Memory B cell (primary cell): ENCODE results near the gene RPS6KA3.
"Not testable (repeated sequence)": the region's sequence is repeated elsewhere in the genome, so short reads cannot be mapped to it uniquely, and the experiment has no call there.

Experiments used
- ATAC-seq: fragments of 150-1000 bp; cut with Tn5 transposase; 2 replicates; pipeline ENCODE4 v1.10.0; 2021; ENCODE audit warnings: low read depth, mild to moderate bottlenecking, moderate library complexity
- DNase-seq, 2 donors: peaks; one replicate each; pipeline ENCODE4 v3.0.0; 2022; ENCODE audit warnings: low spot score in 2 of 2
- H3K27ac Mint-ChIP-seq: one replicate; pipeline ENCODE4 v1.8.0; 2022; ENCODE audit warnings: mild to moderate bottlenecking, moderate library complexity, mixed read lengths
- H3K27me3 Mint-ChIP-seq: one replicate; pipeline ENCODE4 v1.8.0; 2022; ENCODE audit warnings: mixed read lengths
- H3K36me3 Mint-ChIP-seq: one replicate; pipeline ENCODE4 v1.8.0; 2022; ENCODE audit warnings: mild to moderate bottlenecking, mixed read lengths
- H3K4me1 Mint-ChIP-seq: one replicate; pipeline ENCODE4 v1.8.0; 2022; ENCODE audit warnings: mixed read lengths
- H3K4me3 Mint-ChIP-seq: one replicate; pipeline ENCODE4 v1.8.0; 2022; ENCODE audit warnings: mild to moderate bottlenecking, moderate library complexity, mixed read lengths
- H3K9me3 Mint-ChIP-seq: one replicate; pipeline ENCODE4 v1.8.0; 2022; ENCODE audit warnings: mixed read lengths

Gene RPS6KA3

DNA sequence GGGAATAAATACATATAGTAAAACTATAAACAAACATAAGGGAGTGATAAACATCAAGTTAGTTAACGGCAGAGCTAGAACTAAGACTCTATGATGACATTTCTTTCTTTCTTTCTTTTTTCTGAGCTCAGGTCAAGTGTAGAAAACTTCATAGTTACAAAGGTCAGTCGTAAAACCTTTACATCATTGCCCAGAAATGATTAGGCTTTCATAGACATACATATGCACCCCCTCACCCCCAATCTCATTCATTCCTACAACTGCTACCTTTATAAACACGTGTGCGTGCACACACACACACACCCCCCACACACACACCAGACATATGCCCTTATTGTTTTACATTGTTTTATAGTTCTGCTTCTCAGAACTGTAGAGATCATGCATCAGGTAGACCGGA, 130.8 kb downstream of the RPS6KA3 start:
- DNase-seq (no peak), ATAC-seq (no peak)
- Mint-ChIP-seq H3K27me3 (no peaks in the 10 kb centered on the region), H3K4me1 (peaks cover 7% of the 10 kb centered on the region), H3K9me3 (no peaks in the 10 kb centered on the region), H3K27ac (no peak overlapping the region), H3K4me3 (no peak overlapping the region), H3K36me3 (peaks cover 3% of the 10 kb centered on the region)

GRCh38 chrX:20132666-20133065, 134.0 kb downstream of the RPS6KA3 start:
- Mint-ChIP-seq H3K4me1 (peaks cover 4% of the 10 kb centered on the region), H3K9me3 (no peaks in the 10 kb centered on the region), H3K36me3 (peaks cover 5% of the 10 kb centered on the region), H3K4me3 (no peak overlapping the region), H3K27ac (no peak overlapping the region), H3K27me3 (no peaks in the 10 kb centered on the region)
- DNase-seq, result no peak
- ATAC-seq, result no peak

- H3K27me3 Mint-ChIP-seq, result no peaks in the 10 kb centered on the region
- ATAC-seq, result no peak
- DNase-seq, result no peak
- H3K9me3 Mint-ChIP-seq, result no peaks in the 10 kb centered on the region
- H3K27ac Mint-ChIP-seq, result no peak overlapping the region
- H3K36me3 Mint-ChIP-seq, result peaks cover 2% of the 10 kb centered on the region
- no peaks in the 10 kb centered on the region for H3K4me1 Mint-ChIP-seq
- H3K4me3 Mint-ChIP-seq, result no peak overlapping the region
These were observed 136.4 kb downstream of the RPS6KA3 start for GRCh38 chrX:20130357-20130756.

DNA sequence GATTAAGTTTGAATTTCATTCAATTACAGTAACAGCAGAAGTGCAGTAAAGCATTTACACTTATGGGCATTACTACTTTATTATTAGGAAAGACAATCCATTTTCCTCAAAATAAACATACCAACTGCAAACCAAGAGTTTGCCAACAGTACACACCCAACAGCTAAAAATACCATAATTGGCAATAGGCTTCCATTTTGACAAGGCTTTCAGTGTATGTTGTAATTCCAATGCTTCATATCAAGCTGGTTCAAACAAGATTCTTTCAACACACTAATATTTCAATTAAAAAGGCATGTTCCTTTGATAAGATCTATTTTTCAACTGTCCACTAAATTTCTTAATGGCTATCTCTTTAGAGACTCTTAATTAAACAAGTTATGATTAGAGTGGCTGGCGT, 137.2 kb downstream of the RPS6KA3 start:
- peaks cover 2% of the 10 kb centered on the region for H3K36me3 Mint-ChIP-seq
- no peak overlapping the region for H3K27ac Mint-ChIP-seq
- DNase-seq (no peak), ATAC-seq (no peak)
- no peaks in the 10 kb centered on the region for H3K4me1 Mint-ChIP-seq
- no peaks in the 10 kb centered on the region for H3K9me3 Mint-ChIP-seq
- no peak overlapping the region for H3K4me3 Mint-ChIP-seq
- no peaks in the 10 kb centered on the region for H3K27me3 Mint-ChIP-seq

DNA sequence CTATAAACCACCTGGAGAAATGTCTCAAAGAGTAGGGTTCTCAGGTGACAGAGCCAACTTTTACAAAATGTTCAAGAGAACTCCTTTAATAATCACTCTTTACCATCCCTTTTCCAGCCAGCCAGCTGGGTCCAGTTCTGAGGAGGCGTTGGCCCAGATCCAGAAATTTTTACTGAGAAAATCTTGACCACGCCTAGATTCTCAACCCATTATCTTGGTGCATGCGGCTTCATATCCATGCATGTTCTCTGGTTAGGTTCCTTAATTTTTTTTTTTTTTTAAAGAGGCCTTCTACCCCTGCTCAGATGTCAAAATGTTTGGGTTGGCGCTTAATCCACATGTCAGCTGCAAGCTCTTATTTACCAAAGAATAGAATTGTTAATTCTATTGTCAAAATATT, 138.0 kb downstream of the RPS6KA3 start:
- Mint-ChIP-seq H3K27me3 (no peaks in the 10 kb centered on the region), H3K27ac (no peak overlapping the region), H3K9me3 (no peaks in the 10 kb centered on the region), H3K4me3 (no peak overlapping the region), H3K36me3 (peaks cover 2% of the 10 kb centered on the region), H3K4me1 (no peaks in the 10 kb centered on the region)
- ATAC-seq (no peak), DNase-seq (no peak)

GRCh38 chrX:20127440-20127839, 139.3 kb downstream of the RPS6KA3 start:
- H3K4me3 Mint-ChIP-seq, H3K27me3 Mint-ChIP-seq, DNase-seq, H3K36me3 Mint-ChIP-seq, H3K9me3 Mint-ChIP-seq, H3K27ac Mint-ChIP-seq, H3K4me1 Mint-ChIP-seq: not testable (repeated sequence)
- peak; percentile 64 for ATAC-seq

DNA sequence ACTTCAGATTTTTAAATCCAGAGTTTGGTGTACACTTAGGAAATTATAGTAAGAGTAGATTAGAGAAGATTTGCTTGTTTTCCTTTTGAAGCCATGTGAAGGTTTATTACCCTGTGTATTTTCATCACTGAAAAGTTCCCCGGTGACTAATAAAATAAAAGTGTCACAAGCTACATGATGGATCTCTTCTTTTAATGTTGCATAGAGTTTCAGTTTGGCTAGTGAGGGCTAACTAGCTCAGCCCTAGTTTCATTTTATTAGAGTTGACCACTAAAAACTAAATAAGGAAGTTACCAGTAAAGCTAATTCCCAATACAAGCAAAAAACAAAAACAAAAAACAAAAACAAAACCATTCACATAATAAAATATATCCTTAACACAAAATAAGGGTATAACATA, 139.9 kb downstream of the RPS6KA3 start:
- not testable (repeated sequence) for H3K4me3 Mint-ChIP-seq, H3K9me3 Mint-ChIP-seq, ATAC-seq, DNase-seq, H3K27me3 Mint-ChIP-seq, H3K27ac Mint-ChIP-seq, H3K4me1 Mint-ChIP-seq, H3K36me3 Mint-ChIP-seq

- Mint-ChIP-seq H3K27ac (no peak overlapping the region), H3K4me3 (no peak overlapping the region)
These were observed 141.7 kb downstream of the RPS6KA3 start for GRCh38 chrX:20124964-20125363.

DNA sequence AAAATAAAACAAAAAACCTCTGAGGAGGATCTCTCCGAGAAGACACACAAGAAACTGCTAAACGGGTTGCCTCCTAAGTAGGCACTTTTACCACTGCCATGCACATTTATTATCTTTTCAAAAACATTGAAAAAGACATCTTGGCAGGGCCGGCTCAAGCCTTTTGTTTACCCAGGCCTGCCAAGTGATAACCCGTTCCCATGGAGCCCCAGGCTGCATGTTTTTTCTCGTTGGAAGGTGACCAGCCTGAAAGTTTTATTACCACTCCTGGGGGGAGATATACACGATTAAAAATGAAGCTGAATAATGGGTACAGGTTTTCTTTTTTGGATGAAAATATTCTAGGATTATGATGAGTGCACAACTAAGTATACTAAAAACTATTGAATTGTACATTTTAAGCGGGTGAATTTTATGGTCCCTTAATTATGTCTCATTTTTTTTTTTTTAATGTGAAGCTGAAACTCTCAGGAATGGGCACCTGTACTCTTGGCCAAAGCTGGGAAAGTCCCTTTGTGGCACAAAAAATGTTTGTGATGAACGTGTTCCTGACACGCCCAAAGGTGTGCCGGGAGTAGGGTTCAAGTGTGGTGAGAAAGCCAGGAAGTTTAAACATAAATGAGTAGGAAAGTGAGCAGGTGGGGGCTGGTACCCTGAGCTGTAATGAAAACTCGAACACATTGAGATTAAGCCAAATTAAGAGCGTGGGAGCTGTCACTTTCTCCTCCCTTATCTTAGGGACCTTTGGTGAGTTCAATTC, 148.5 kb downstream of the RPS6KA3 start:
- H3K27me3 Mint-ChIP-seq, result peaks cover 12% of the 10 kb centered on the region
- DNase-seq (no peak), ATAC-seq (no peak)
- H3K36me3 Mint-ChIP-seq, result no peaks in the 10 kb centered on the region
- H3K4me3 Mint-ChIP-seq, result no peak overlapping the region
- no peaks in the 10 kb centered on the region for H3K9me3 Mint-ChIP-seq
- no peak overlapping the region for H3K27ac Mint-ChIP-seq
- H3K4me1 Mint-ChIP-seq, result no peaks in the 10 kb centered on the region

More at GRCh38 chrX:20124964-20125363, 141.7 kb downstream of the RPS6KA3 start:
- Mint-ChIP-seq H3K27me3 (no peaks in the 10 kb centered on the region), H3K4me1 (no peaks in the 10 kb centered on the region), H3K9me3 (no peaks in the 10 kb centered on the region), H3K36me3 (no peaks in the 10 kb centered on the region)
- ATAC-seq (no peak), DNase-seq (no peak)

- peaks cover 12% of the 10 kb centered on the region for H3K27me3 Mint-ChIP-seq
- H3K27ac Mint-ChIP-seq, result no peak within 1 kb of the TSS
- H3K4me3 Mint-ChIP-seq, result peak within 1 kb of the TSS; percentile 34
- no peaks in the 10 kb centered on the region for H3K4me1 Mint-ChIP-seq
- no peaks in the 10 kb centered on the region for H3K36me3 Mint-ChIP-seq
- ATAC-seq (no peak), DNase-seq (no peak)
- H3K9me3 Mint-ChIP-seq, result no peaks in the 10 kb centered on the region
These were observed 150.0 kb downstream of the RPS6KA3 start, which contains the start of gene MAP7D2 for GRCh38 chrX:20116577-20117240. MAP7D2 (minus strand) TSS chrX:20116907; CDS start chrX:20116879, 28 bp downstream.

DNA sequence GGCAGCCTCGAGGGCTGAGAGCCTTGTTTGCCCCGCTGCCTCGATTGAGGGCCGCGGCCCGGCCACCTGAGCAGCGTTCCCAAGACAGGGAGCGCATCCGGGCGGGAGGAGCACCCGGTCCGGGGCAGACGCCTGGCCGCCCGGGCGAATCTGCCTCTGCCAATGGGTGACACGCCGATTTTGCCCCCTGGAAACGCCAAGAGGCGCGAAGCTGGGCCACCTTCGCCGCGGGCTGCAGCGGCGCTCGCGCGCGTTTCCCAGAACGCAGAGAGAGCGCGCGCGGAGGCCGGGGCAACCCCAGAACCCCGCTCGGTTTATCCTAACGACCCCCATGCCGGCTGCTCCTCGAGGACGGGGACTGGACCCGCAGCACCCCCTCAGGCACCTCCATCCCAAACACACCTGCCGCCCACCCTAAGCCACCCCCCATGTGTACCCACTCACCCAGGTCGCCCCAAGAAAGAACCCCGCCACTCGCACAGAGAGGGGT, 150.6 kb downstream of the RPS6KA3 start:
- H3K4me3 Mint-ChIP-seq, result peak overlapping the region; percentile 34

DNA sequence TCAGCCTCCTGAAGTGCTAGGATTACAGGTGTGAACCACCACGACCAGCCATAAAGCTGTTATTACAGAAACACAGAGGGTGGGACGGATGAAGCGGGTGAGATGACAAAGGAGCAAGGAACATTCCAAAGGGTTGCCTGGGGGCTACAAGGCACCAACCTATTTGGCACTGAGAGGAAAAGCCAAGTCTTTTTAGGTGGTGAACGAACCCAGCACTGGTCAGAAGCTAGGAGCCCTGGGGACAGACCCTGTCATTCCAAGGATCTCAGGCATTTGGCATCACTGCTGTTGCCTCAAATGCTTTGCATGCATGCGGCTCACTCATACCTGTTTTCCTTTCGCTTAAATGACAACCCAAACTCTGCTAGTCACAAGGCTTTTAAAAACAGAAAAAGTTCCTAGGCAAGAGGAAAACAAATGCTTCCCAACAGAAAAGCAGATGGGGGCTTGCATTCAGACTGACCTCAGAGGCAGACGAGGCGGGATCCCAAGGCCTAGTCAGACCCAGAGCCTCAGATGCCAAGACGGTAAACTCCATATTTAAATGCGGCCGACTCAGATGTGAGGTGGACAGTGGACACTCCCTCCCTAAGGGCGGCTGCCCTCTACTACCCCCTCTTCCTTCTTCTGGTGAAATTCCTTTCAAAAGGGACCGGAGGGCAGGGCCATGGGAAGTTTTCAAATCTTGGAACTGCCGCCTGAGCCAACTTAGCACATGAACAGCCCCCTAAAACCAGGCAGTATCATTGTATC, 154.5 kb downstream of the RPS6KA3 start:
- Mint-ChIP-seq H3K27ac (no peak overlapping the region), H3K27me3 (peaks cover 12% of the 10 kb centered on the region), H3K36me3 (no peaks in the 10 kb centered on the region), H3K4me1 (no peaks in the 10 kb centered on the region), H3K9me3 (no peaks in the 10 kb centered on the region), H3K4me3 (no peak overlapping the region)
- ATAC-seq (no peak), DNase-seq (no peak)

More for the DNA sequence above, 150.6 kb downstream of the RPS6KA3 start:
- peaks cover 12% of the 10 kb centered on the region for H3K27me3 Mint-ChIP-seq
- ATAC-seq (no peak), DNase-seq (no peak)
- no peaks in the 10 kb centered on the region for H3K4me1 Mint-ChIP-seq
- no peak overlapping the region for H3K27ac Mint-ChIP-seq
- no peaks in the 10 kb centered on the region for H3K36me3 Mint-ChIP-seq
- H3K9me3 Mint-ChIP-seq, result no peaks in the 10 kb centered on the region

- no peaks in the 10 kb centered on the region for H3K9me3 Mint-ChIP-seq
- H3K4me1 Mint-ChIP-seq, result no peaks in the 10 kb centered on the region
- H3K27me3 Mint-ChIP-seq, result peaks cover 12% of the 10 kb centered on the region
- H3K27ac Mint-ChIP-seq, result no peak overlapping the region
- DNase-seq (no peak), ATAC-seq (no peak)
- no peak overlapping the region for H3K4me3 Mint-ChIP-seq
- no peaks in the 10 kb centered on the region for H3K36me3 Mint-ChIP-seq
These were observed 155.4 kb downstream of the RPS6KA3 start for GRCh38 chrX:20111271-20111670.

GRCh38 chrX:20101934-20102581, 164.7 kb downstream of the RPS6KA3 start:
- DNase-seq, result no peak
- Mint-ChIP-seq H3K27ac (no peak overlapping the region), H3K36me3 (no peaks in the 10 kb centered on the region), H3K27me3 (peaks cover 2% of the 10 kb centered on the region), H3K4me3 (no peak overlapping the region), H3K9me3 (no peaks in the 10 kb centered on the region), H3K4me1 (no peaks in the 10 kb centered on the region)
- no peak for ATAC-seq
